OCI-LY7 (cell line): ENCODE results near the gene COL9A3.

ENCODE experiments used
- EZH2phosphoT487 ChIP-seq: fragments of 200-600 bp; sonication (generic); IDR thresholded peaks from 2 replicates; pipeline ENCODE4 v1.6.1; 2018; ENCODE audit warnings: low read depth, borderline replicate concordance, mild to moderate bottlenecking, mixed run types, antibody characterized with exemption, low read length, moderate library complexity, mixed read lengths
- TF ChIP-seq, protein P1 (sequence below): fragments of 200-600 bp; sonication (generic); conservative IDR thresholded peaks from 2 replicates; pipeline ENCODE4 v1.5.1; 2014; ENCODE audit warnings: mild to moderate bottlenecking, antibody characterized with exemption, low read length, moderate library complexity, mixed read lengths

DNA sequence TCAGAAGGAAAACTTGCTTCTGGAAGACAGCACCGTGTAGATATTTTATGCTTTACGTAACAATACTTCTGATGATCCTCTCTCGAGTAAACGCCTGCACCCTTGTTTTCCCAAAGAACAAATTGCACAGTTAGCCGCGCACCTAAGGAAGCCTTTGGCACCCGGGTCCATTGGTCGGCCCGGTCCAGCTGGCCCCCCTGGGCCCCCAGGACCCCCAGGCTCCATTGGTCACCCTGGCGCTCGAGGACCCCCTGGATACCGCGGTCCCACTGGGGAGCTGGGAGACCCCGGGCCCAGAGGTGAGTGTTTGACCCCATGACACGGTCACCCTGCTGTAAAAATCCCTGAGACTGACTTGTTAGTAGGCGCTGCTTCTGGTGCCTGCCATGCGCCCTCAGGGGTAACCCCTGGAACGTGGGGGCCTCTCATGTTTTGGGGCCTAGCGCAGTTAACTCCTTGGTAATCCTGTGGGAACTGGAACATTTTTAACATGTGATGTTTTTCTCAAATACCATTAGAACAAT lies 20.2 kb downstream of the COL9A3 start:
- TF ChIP-seq, protein P1, sequence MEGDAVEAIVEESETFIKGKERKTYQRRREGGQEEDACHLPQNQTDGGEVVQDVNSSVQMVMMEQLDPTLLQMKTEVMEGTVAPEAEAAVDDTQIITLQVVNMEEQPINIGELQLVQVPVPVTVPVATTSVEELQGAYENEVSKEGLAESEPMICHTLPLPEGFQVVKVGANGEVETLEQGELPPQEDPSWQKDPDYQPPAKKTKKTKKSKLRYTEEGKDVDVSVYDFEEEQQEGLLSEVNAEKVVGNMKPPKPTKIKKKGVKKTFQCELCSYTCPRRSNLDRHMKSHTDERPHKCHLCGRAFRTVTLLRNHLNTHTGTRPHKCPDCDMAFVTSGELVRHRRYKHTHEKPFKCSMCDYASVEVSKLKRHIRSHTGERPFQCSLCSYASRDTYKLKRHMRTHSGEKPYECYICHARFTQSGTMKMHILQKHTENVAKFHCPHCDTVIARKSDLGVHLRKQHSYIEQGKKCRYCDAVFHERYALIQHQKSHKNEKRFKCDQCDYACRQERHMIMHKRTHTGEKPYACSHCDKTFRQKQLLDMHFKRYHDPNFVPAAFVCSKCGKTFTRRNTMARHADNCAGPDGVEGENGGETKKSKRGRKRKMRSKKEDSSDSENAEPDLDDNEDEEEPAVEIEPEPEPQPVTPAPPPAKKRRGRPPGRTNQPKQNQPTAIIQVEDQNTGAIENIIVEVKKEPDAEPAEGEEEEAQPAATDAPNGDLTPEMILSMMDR, result no peak
- TF ChIP-seq EZH2phosphoT487, result no peak
